GM13977 (cell line): Measurements from ENCODE around the gene APOBEC3B.
A peak's percentile ranks its signal among the peaks of the same experiment; 100 is the strongest.
"Not testable (repeated sequence)": the region's sequence is repeated elsewhere in the genome, so short reads cannot be mapped to it uniquely, and the experiment has no call there.

Experiments
- DNase-seq: peaks from one replicate; pipeline ENCODE4 v3.0.0; 2012; ENCODE audit warnings: low spot score
- in situ Hi-C: fragments of 300-500 bp; cut with MboI; formaldehyde crosslinking; loops from one replicate; pipeline ENCODE4 v1.12.0; 2022; ENCODE audit warnings: low sequenced_read_pairs, low pct_unique_long_range_greater_than_20kb, mixed read lengths, inconsistent platforms; ENCODE audit not compliant: unreplicated experiment
- TF ChIP-seq, protein P1 (sequence below): IDR thresholded peaks from 2 replicates; pipeline ENCODE4 v1.5.1; 2012; ENCODE audit warnings: mild to moderate bottlenecking, control low read depth; ENCODE audit not compliant: insufficient read depth; ENCODE audit errors: extremely low read depth, missing control alignments

The APOBEC3B gene

DNA sequence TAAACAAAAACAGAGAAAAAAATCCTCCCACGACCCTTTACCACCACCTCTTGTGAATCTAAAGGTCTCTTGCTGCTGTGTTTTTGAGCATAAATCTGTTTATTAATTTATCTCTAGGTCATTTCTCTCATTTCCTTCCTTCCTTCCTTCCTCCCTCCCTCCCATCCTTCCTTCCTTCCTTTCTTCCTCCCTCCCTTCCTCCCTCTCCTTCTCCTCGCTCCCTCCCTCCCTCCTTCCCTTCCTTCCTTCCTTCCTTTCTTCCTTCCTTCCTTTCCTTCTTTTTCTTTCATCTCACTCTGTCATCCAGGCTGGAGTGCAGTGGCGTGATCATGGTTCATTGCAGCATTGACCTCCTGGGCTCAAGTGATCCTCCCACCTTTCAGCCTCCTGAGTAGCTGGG lies 38.3 kb upstream of the APOBEC3B start:
- in situ Hi-C loops = no loop called here
- TF ChIP-seq, protein P1, sequence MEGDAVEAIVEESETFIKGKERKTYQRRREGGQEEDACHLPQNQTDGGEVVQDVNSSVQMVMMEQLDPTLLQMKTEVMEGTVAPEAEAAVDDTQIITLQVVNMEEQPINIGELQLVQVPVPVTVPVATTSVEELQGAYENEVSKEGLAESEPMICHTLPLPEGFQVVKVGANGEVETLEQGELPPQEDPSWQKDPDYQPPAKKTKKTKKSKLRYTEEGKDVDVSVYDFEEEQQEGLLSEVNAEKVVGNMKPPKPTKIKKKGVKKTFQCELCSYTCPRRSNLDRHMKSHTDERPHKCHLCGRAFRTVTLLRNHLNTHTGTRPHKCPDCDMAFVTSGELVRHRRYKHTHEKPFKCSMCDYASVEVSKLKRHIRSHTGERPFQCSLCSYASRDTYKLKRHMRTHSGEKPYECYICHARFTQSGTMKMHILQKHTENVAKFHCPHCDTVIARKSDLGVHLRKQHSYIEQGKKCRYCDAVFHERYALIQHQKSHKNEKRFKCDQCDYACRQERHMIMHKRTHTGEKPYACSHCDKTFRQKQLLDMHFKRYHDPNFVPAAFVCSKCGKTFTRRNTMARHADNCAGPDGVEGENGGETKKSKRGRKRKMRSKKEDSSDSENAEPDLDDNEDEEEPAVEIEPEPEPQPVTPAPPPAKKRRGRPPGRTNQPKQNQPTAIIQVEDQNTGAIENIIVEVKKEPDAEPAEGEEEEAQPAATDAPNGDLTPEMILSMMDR = no peak
- no peak for DNase-seq

DNA sequence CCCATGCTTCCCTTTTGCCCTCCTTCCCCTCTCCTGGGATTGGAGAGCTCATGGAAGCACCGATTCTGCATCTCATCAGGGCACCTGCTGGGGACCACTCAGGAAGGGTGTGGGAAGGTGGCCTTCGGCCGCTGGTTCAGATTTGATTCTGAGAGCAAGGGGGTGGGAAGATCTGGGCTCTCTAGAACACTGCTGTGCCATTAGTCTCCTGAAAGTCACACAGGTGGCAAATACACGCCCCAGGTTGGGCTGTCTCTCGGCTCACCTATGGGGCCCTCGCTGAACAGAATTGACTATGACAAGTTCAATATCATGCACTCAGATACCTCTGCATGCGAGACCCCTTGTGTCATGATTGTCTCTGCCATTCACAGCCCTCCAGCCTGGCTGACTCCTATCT lies 37.5 kb upstream of the APOBEC3B start:
- no peak for DNase-seq
- in situ Hi-C loops = no loop called here
- TF ChIP-seq, protein P1 = no peak

DNA sequence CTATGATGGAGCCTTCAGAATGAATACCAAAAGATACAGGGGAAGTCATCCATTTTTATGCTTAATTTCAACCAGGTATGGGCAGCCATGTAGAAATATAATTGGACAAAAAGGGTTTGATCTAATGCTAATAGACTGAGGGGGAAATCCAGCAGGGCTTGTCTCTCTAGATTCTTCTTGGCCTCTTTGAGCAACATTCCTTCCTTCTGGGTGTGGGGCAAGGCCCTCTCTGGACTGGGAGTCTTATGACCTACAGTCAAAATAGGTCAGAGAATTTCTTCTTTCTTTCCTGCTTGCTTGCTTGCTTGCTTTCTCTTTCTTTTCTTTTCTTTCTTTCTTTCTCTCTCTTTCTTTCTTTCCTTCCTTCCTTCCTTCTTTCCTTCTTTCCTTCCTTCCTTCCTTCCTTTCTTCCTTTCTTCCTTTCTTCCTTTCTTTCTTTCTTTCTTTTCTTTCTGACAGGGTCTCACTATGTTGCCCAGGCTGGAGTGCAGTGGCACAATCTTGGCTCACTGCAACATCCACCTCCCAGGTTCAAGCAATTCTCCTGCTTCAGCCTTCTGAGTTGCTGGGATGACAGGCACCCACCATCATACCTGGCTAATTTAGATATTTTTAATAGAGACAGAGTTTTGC lies 36.3 kb upstream of the APOBEC3B start:
- DNase-seq, in situ Hi-C loops: not testable (repeated sequence)

DNA sequence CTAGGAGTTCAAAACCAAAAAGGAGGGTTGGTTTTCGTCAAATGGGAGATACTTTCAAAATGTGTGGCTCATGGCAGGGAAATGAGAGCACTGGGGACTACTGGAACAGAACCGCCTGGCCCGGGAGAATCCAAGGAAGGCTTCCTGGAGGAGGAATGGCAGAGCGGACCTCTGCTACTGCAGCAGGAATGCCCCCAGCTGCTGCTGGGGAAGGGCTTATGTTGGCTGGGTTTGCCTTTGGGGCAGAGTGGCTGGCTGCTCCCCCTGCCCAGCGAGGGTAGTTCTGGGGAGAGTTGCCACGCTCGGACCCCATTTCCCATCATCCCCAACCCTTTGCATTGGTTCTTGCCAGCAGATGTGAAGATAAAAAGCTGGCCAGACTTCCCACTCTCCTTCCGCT lies 35.4 kb upstream of the APOBEC3B start:
- TF ChIP-seq, protein P1 = no peak
- DNase-seq = no peak
- in situ Hi-C loops = no loop called here

DNA sequence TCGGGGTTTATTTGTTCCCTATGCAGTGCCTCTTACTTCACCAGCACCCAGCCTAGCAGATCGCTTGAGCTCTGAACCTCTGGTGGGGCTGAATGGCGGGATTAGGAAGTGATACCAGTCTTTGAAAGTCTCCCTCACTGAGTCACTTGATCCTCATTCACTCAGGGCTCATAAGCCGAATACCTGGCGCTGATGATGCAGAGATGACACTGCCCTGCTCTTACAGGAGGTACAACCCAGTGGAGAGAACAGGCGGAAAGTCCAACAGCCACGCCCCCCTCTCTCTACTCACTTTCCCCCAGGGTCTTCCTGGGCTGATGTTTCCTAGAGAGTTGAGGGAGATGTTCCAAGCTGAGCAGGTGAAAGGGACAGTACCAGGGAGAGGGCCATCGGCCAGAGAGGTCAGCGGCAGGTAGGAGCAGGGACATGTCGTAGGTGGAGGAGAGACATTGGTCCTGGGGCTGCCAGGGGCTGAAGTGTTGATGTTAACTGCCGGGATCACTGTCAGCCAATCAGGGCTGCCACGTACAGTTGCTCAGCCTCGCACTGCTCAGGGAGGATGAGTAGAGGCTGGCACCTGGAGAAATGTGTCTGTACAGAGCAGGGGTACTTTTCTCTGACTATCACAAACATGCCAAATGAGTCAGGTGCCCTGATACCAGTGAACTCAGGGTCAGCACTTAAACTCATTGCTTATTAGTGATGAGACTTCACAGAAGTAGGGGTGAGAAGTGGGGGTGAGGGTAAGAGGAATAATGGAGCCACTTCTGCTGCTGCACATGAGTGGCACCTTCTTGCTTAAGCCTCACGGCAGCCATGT lies 34.6 kb upstream of the APOBEC3B start:
- in situ Hi-C loops = no loop called here
- TF ChIP-seq, protein P1 = no peak
- DNase-seq = peak; percentile 17

DNA sequence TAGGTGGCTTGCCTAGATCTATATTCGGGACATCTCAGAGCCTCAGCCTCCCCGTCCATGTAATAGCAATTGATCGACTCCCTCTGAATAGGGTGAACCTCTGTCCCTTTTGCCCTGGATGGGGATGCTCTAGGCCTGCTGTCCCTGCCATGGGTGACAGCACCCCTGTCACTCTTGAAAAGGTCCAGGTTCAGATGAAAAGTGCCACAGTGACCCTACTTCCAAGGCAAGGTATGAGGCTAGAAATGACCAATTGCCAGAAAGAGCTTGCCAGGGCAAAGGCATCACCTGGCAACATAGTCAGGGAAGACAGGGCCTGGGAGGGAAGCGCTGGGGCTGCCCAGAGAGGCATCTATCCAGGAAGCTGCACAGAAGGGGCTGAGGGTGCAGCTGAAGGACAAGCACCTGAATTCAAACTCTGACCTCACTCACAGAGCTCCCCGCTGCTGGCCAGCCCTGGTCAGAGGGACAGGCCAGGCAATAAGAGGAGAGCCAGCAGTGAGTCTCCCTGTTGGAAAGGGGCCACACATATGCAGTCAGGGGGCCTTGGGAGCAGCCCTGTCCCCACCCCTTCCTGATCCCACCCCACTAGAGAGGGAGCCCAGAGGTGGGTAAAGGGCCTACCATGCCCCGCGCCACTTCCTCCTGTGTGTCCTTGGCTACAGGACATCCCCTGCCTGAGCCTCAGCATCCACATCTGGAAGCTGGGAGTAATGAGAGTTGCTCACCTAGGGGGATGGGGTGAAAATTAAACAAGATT lies 33.8 kb upstream of the APOBEC3B start:
- no peak for DNase-seq
- in situ Hi-C loops = no loop called here
- TF ChIP-seq, protein P1 = no peak

DNA sequence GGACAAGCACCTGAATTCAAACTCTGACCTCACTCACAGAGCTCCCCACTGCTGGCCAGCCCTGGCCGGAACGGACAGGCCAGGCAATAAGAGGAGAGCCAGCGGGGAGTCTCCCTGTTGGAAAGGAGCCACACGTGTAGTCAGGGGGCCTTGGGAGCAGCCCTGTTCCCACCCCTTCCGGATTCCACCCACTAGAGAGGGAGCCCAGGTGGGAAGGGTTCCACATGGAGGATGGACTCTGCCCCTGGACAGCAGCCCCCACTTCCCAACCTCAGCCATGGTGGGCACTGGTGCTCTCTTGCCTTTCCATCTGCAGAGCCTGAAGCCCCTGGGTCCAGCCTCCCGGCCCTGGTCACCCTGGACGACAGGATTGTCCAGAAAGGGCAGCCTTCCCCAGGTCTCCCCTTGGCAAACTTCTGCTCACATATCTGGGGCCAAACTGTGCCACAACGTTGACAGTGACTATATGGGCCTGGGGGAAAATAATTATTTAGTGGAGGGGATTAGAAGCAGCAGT lies 32.2 kb upstream of the APOBEC3B start:
- in situ Hi-C loops = no loop called here
- DNase-seq = no peak
- TF ChIP-seq, protein P1 = no peak
